NCI-H460 (cell line): Measurements from ENCODE around the gene ADAM12. TPM values are rescaled to one million over a fixed set of nuclear protein-coding genes. Genes with fewer than 3 reads are reported as not detected.
A peak's percentile ranks its signal among the peaks of the same experiment; 100 is the strongest.

Experiments used
- DNase-seq: peaks from one replicate; pipeline ENCODE4 v3.0.0-alpha.2; 2016; ENCODE audit warnings: low read depth; ENCODE audit errors: extremely low read depth
- polyA plus RNA-seq: library from polyadenylated mRNA; depleted of rRNA; stranded (reverse); fragments of >200 nt; gene quantifications from 2 replicates; pipeline ENCODE4 v1.2.3, GENCODE V29; 2014; cell fraction: nucleus; rRNA removed
- total RNA-seq: library from RNA; depleted of rRNA; stranded (reverse); fragments of >200 nt; shearing (Covaris generic); gene quantifications from 2 replicates; pipeline ENCODE4 v1.2.3, GENCODE V29; 2014; rRNA removed

ADAM12 gene
- 0.95 and 1.1 TPM in 2 replicates for total RNA-seq
- polyA plus RNA-seq: 0.29 and 0.32 TPM in 2 replicates

GRCh38 chr10:126387931-126388911, at the start of gene ADAM12:
Gene ADAM12 (minus strand): TSS chr10:126388477. CDS start chr10:126388145, 332 bp downstream.
- no peak for DNase-seq

- no peak for DNase-seq
Observed at GRCh38 chr10:126437635-126438406, 49.5 kb upstream of the ADAM12 start.

GRCh38 chr10:126434235-126434634, 46.0 kb upstream of the ADAM12 start:
- no peak for DNase-seq

- no peak for DNase-seq
Observed at GRCh38 chr10:126433351-126433750, 45.1 kb upstream of the ADAM12 start.

GRCh38 chr10:126432507-126432906, 44.2 kb upstream of the ADAM12 start:
- no peak for DNase-seq

GRCh38 chr10:126431816-126432215, 43.5 kb upstream of the ADAM12 start:
- no peak for DNase-seq

GRCh38 chr10:126430512-126430911, 42.2 kb upstream of the ADAM12 start:
- DNase-seq: no peak

- DNase-seq: no peak
Observed at GRCh38 chr10:126429275-126429674, 41.0 kb upstream of the ADAM12 start.

- no peak for DNase-seq
Observed at GRCh38 chr10:126425489-126426065, 37.3 kb upstream of the ADAM12 start.

GRCh38 chr10:126425032-126425431, 36.8 kb upstream of the ADAM12 start:
- no peak for DNase-seq

GRCh38 chr10:126423732-126424491, 35.6 kb upstream of the ADAM12 start:
- no peak for DNase-seq

GRCh38 chr10:126422567-126422966, 34.3 kb upstream of the ADAM12 start:
- DNase-seq: no peak

- peak; percentile 6 for DNase-seq
Observed at GRCh38 chr10:126421756-126422256, 33.5 kb upstream of the ADAM12 start.

GRCh38 chr10:126420567-126421300, 32.5 kb upstream of the ADAM12 start:
- DNase-seq: no peak

GRCh38 chr10:126417220-126417825, 29.0 kb upstream of the ADAM12 start:
- no peak for DNase-seq

GRCh38 chr10:126409821-126410220, 21.5 kb upstream of the ADAM12 start:
- DNase-seq: no peak

- no peak for DNase-seq
Observed at GRCh38 chr10:126408953-126409641, 20.8 kb upstream of the ADAM12 start.

GRCh38 chr10:126407831-126408230, 19.6 kb upstream of the ADAM12 start:
- DNase-seq: no peak
